Esophagus squamous epithelium (tissue), 4 donors: Measurements from ENCODE around the gene MDFI.

Experiments used
- POLR2A ChIP-seq, 4 donors: fragments of 450-650 bp; IDR thresholded peaks; one replicate each; pipeline ENCODE4 v1.6.1; 2017; ENCODE audit warnings: antibody characterized with exemption in 4 of 4, mild to moderate bottlenecking in 4 of 4, moderate library complexity in 3 of 4
- TF ChIP-seq, protein P1 (sequence below), 6 experiments: fragments of 450-650 bp in 4 of 6; fragments of 200-600 bp in 2 of 6; sonication (generic) in 2 of 6; IDR thresholded peaks; one replicate each; pipeline ENCODE4 v1.5.1; 2016 to 2019; ENCODE audit warnings: antibody characterized with exemption in 6 of 6, mild to moderate bottlenecking in 4 of 6, moderate library complexity in 4 of 6

DNA sequence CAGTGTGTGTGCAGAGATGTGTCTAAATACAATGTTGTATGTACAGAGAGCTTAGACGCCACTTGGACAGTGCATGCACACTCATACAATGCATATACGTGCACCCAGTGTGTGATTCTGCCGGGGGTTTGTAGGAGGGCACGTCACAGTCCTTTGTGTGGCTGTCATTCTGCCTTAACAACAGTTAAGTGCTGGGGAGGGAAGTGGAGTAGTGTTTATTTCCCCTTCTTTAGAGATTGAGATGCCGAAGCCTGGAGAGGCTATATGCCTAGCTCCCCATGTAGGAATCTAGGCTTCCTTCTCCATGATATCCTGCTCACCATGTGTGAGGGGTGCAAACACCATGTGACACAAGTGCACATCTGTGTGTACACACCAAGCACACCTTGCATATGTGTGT lies 38.2 kb downstream of the MDFI start:
- TF ChIP-seq, protein P1, sequence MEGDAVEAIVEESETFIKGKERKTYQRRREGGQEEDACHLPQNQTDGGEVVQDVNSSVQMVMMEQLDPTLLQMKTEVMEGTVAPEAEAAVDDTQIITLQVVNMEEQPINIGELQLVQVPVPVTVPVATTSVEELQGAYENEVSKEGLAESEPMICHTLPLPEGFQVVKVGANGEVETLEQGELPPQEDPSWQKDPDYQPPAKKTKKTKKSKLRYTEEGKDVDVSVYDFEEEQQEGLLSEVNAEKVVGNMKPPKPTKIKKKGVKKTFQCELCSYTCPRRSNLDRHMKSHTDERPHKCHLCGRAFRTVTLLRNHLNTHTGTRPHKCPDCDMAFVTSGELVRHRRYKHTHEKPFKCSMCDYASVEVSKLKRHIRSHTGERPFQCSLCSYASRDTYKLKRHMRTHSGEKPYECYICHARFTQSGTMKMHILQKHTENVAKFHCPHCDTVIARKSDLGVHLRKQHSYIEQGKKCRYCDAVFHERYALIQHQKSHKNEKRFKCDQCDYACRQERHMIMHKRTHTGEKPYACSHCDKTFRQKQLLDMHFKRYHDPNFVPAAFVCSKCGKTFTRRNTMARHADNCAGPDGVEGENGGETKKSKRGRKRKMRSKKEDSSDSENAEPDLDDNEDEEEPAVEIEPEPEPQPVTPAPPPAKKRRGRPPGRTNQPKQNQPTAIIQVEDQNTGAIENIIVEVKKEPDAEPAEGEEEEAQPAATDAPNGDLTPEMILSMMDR (IDR thresholded peaks at IDR 0.05) = no peak
- no peak for TF ChIP-seq POLR2A (IDR thresholded peaks at IDR 0.05)
